ENCODE results near the gene ADD3.

The ADD3 gene

GRCh38 chr10:110158051-110159005 lies 150.5 kb downstream of the ADD3 start:
- DNase-seq, result no peak

GRCh38 chr10:110160081-110160480 lies 152.3 kb downstream of the ADD3 start:
- DNase-seq, result no peak

GRCh38 chr10:110160522-110160921 lies 152.7 kb downstream of the ADD3 start:
- no peak for DNase-seq

- DNase-seq, result no peak
These were observed 155.0 kb downstream of the ADD3 start for GRCh38 chr10:110162741-110163145.

- no peak for DNase-seq
These were observed 155.5 kb downstream of the ADD3 start for GRCh38 chr10:110163192-110163773.

GRCh38 chr10:110163841-110164240 lies 156.1 kb downstream of the ADD3 start:
- no peak for DNase-seq

- DNase-seq, result no peak
These were observed 157.5 kb downstream of the ADD3 start for GRCh38 chr10:110165239-110165638.

GRCh38 chr10:110167149-110167548 lies 159.4 kb downstream of the ADD3 start:
- no peak for DNase-seq

- DNase-seq, result no peak
These were observed 161.1 kb downstream of the ADD3 start for GRCh38 chr10:110168601-110169481.

- DNase-seq, result no peak
These were observed 161.8 kb downstream of the ADD3 start for GRCh38 chr10:110169586-110169985.

GRCh38 chr10:110170142-110170971 lies 162.6 kb downstream of the ADD3 start:
- no peak for DNase-seq

GRCh38 chr10:110171032-110171431 lies 163.2 kb downstream of the ADD3 start:
- no peak for DNase-seq

- no peak for DNase-seq
These were observed 164.4 kb downstream of the ADD3 start for GRCh38 chr10:110172155-110172554.

GRCh38 chr10:110174201-110174600 lies 166.4 kb downstream of the ADD3 start:
- no peak for DNase-seq

GRCh38 chr10:110174816-110175215 lies 167.0 kb downstream of the ADD3 start:
- DNase-seq, result no peak

GRCh38 chr10:110175406-110175805 lies 167.6 kb downstream of the ADD3 start:
- no peak for DNase-seq

GRCh38 chr10:110176141-110177030 lies 168.6 kb downstream of the ADD3 start:
- no peak for DNase-seq

GRCh38 chr10:110179220-110179619 lies 171.4 kb downstream of the ADD3 start:
- DNase-seq, result no peak

GRCh38 chr10:110181451-110181850 lies 173.7 kb downstream of the ADD3 start:
- no peak for DNase-seq

GRCh38 chr10:110181911-110182310 lies 174.1 kb downstream of the ADD3 start:
- DNase-seq, result no peak

- DNase-seq, result no peak
These were observed 176.6 kb downstream of the ADD3 start for GRCh38 chr10:110184398-110184797.

All from hippocampal formation (tissue), 2 donors.